ENCODE data around the gene FAM107B.

DNA sequence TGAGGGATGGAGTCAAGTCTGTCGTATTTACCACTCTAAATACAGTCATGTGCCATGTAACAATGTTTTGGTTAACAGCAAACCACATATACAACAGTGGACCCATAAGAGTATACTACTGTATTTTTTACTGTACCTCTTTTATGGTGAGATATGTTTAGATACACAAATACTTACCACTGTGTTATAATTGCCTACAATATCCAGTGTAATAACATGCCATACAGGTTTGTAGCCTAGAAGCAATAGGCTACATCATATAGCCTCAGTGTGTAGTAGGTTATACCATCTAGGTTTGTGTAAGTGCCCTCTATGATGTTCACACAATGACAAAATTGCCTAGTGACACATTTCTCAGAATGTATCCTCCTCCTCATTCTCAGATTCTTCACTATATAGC is 110.4 kb downstream of the FAM107B start:
- TF ChIP-seq, protein P1, sequence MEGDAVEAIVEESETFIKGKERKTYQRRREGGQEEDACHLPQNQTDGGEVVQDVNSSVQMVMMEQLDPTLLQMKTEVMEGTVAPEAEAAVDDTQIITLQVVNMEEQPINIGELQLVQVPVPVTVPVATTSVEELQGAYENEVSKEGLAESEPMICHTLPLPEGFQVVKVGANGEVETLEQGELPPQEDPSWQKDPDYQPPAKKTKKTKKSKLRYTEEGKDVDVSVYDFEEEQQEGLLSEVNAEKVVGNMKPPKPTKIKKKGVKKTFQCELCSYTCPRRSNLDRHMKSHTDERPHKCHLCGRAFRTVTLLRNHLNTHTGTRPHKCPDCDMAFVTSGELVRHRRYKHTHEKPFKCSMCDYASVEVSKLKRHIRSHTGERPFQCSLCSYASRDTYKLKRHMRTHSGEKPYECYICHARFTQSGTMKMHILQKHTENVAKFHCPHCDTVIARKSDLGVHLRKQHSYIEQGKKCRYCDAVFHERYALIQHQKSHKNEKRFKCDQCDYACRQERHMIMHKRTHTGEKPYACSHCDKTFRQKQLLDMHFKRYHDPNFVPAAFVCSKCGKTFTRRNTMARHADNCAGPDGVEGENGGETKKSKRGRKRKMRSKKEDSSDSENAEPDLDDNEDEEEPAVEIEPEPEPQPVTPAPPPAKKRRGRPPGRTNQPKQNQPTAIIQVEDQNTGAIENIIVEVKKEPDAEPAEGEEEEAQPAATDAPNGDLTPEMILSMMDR (IDR thresholded peaks at IDR 0.05 in 2 of 3, conservative IDR thresholded peaks at IDR 0.05 in 1 of 3; ENCODE audit: control insufficient read depth in 2 of 3, extremely low read depth in 1 of 3, insufficient read depth in 1 of 3, low read depth in 3 of 3, low read length in 3 of 3) = no peak
- no peak for TF ChIP-seq ETV6 (conservative IDR thresholded peaks at IDR 0.05 in 1 of 2, IDR thresholded peaks at IDR 0.05 in 1 of 2; ENCODE audit: borderline replicate concordance in 1 of 2, low read depth in 1 of 2)

Data from GM12878 (cell line).